Kidney (tissue), 14 donors: ENCODE results near the gene ARHGAP18. TPM values are rescaled to one million over a fixed set of nuclear protein-coding genes. Genes with fewer than 3 reads are reported as not detected.

Source experiments
- DNase-seq, 5 donors: peaks; one replicate each; pipeline ENCODE4 v3.0.0-alpha.2; 2013 to 2020
- FAIRE-seq: peaks from 2 replicates; lab custom pipeline; 2012; peaks lifted over from hg19 to GRCh38; lab: Jason Lieb, UNC
- H3K27ac ChIP-seq, 2 donors: one replicate each; pipeline ENCODE4 v1.7.0; 2013; ENCODE audit warnings: low read depth in 2 of 2, low read length in 2 of 2, inconsistent platforms in 1 of 2
- H3K27me3 ChIP-seq: one replicate; pipeline ENCODE4 v1.7.1; 2013; ENCODE audit warnings: low read length, inconsistent platforms; ENCODE audit not compliant: control insufficient read depth, insufficient read depth
- H3K36me3 ChIP-seq, 3 donors: one replicate each; pipeline versions ENCODE4 v1.7.0 to v1.7.1; 2013; ENCODE audit warnings: low read length in 3 of 3, control low read depth in 1 of 3, inconsistent platforms in 1 of 3; ENCODE audit not compliant: insufficient read depth in 3 of 3, control insufficient read depth in 2 of 3
- H3K4me1 ChIP-seq, 3 donors: one replicate each; pipeline versions ENCODE4 v1.7.0 to v1.7.1; 2013; ENCODE audit warnings: low read length in 3 of 3, inconsistent platforms in 1 of 3, low read depth in 1 of 3; ENCODE audit not compliant: control insufficient read depth in 2 of 3, insufficient read depth in 2 of 3
- H3K4me3 ChIP-seq, 3 donors: one replicate each; pipeline versions ENCODE4 v1.7.0 to v1.8.1; 2013; ENCODE audit warnings: low read length in 3 of 3, control low read depth in 1 of 3, inconsistent platforms in 1 of 3
- H3K9ac ChIP-seq, 3 donors: one replicate each; pipeline versions ENCODE4 v1.7.0 to v1.7.1; 2013; ENCODE audit warnings: low read length in 3 of 3, control low read depth in 1 of 3, inconsistent platforms in 1 of 3
- H3K9me3 ChIP-seq, 3 donors: one replicate each; pipeline versions ENCODE4 v1.7.0 to v1.7.1; 2013; ENCODE audit warnings: low read length in 3 of 3, control low read depth in 1 of 3, inconsistent platforms in 1 of 3; ENCODE audit not compliant: control insufficient read depth in 2 of 3, insufficient read depth in 1 of 3
- intact Hi-C: fragments of 100-400 bp; cut with DNase I; formaldehyde crosslinking; loops from one replicate; pipeline ENCODE4 v1.11.1; 2022
- polyA plus RNA-seq: library from polyadenylated mRNA; stranded (reverse); fragments of 350-450 nt; fragmentation: Illumina TruSeq; extraction: RNeasy Lipid Tissue Mini Kit (QIAGEN cat#74804); gene quantifications from one replicate; pipeline ENCODE4 v1.2.3, GENCODE V29; 2014; ENCODE audit warnings: low read depth, low replicate concordance; ENCODE audit not compliant: insufficient read depth
- total RNA-seq: library from RNA; stranded (reverse); fragmentation: NEBNext Ultra II Directional; extraction: Animal tissue kit (Norgen Biotek cat#: 25700); gene quantifications from one replicate; pipeline ENCODE4 v1.2.1, GENCODE V29; 2021
- TF ChIP-seq, protein P1 (sequence below): IDR thresholded peaks from 3 replicates; pipeline ENCODE4 v1.5.1; 2012; ENCODE audit warnings: mild to moderate bottlenecking, moderate library complexity, borderline replicate concordance; ENCODE audit not compliant: insufficient read depth; ENCODE audit errors: extremely low read depth
- donor health status: control.
- donor health status: control.
- donor health status: control.
- donor health status: control.
- donor health status: control.
- donor health status: DM: yes; HTN: yes; CAD: no.
- donor health status: Normal renal cell carcinoma (clear cell type).

The ARHGAP18 gene
- total and polyA plus RNA-seq, 2 donors from 2014 or later: 26.5 to 39.8 TPM

DNA sequence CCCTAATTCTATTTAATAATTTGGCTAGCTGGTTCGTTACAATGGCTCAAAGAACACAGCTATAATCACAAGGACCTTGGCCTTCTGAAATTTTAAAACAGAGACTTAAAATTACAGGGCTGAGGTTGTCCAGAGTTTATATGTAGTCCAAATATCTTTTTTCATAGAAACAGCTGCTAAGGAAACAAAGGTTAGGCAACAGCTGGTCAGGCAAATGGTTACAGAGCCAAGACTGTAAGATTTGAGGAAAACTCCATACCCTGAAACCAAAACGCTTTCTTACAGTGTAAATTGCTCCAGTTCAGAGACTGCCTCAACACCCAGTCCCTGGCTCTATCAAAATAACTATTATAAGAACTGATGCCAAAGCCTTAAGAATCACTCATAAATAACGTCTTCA lies 9.7 kb upstream of the ARHGAP18 start:
- H3K36me3 ChIP-seq: no peaks in the 10 kb centered on the region
- intact Hi-C loops: loop anchor here (10.0 kb wide), 1 partner anchor 125 kb away; no protein-coding TSS in a partner anchor
- DNase-seq (peak in 1 of 5 donors; percentile 58), FAIRE-seq (no peak)
- H3K9me3 ChIP-seq: no peaks in the 10 kb centered on the region
- H3K4me3 ChIP-seq: no peak overlapping the region
- no peak overlapping the region for H3K27ac ChIP-seq
- no peak overlapping the region for H3K9ac ChIP-seq
- no peaks in the 10 kb centered on the region for H3K4me1 ChIP-seq
- TF ChIP-seq, protein P1, sequence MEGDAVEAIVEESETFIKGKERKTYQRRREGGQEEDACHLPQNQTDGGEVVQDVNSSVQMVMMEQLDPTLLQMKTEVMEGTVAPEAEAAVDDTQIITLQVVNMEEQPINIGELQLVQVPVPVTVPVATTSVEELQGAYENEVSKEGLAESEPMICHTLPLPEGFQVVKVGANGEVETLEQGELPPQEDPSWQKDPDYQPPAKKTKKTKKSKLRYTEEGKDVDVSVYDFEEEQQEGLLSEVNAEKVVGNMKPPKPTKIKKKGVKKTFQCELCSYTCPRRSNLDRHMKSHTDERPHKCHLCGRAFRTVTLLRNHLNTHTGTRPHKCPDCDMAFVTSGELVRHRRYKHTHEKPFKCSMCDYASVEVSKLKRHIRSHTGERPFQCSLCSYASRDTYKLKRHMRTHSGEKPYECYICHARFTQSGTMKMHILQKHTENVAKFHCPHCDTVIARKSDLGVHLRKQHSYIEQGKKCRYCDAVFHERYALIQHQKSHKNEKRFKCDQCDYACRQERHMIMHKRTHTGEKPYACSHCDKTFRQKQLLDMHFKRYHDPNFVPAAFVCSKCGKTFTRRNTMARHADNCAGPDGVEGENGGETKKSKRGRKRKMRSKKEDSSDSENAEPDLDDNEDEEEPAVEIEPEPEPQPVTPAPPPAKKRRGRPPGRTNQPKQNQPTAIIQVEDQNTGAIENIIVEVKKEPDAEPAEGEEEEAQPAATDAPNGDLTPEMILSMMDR: no peak
- H3K27me3 ChIP-seq: no peaks in the 10 kb centered on the region

DNA sequence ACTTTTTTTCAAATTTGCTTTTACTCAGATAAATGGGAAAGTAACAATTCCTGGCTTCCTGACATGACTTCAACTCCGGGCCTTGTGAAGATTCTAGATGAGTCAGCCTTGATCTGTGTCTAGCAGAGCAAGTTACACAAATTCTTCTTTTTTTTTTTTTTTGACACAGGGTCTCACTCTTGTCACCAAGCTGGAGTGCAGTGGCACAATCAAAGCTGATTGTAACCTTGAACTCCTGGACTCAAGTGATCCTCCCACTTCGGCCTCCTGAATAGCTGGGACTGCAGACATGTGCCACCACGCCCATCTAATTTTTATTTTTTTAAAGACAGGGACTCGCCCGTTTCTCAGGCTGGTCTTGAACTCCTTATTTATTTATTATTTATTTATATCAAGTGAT lies 7.3 kb upstream of the ARHGAP18 start:
- no peak overlapping the region for H3K9ac ChIP-seq
- H3K4me1 ChIP-seq: no peaks in the 10 kb centered on the region
- H3K4me3 ChIP-seq: no peak overlapping the region
- FAIRE-seq: no peak
- TF ChIP-seq, protein P1: no peak
- no peaks in the 10 kb centered on the region for H3K36me3 ChIP-seq
- intact Hi-C loops: no loop called here
- H3K9me3 ChIP-seq: no peaks in the 10 kb centered on the region
- no peaks in the 10 kb centered on the region for H3K27me3 ChIP-seq
- H3K27ac ChIP-seq: no peak overlapping the region
- no peak for DNase-seq

DNA sequence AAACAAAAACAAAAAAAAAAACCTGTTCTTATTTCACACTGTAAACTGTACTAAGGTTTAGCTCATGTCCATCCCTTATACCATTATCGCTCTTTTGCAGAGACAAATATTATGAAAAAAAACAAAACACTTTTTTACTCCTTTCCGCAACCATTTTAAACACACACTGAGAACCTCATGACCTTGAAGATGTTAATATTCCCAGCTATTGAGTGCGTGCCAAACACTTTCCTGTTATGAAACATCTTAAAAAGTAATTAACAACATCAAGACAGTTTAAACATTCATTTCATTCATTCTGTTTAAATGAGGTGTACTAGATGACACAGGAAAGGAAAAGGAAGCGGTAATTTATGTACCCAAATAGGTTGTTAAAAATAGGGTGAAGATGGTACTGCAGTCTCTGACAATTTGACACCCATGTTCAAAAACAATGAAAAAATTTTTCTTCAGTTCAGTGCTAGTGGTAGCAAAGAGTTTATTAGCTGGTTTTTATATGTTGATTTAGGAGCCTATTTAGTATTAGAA lies 3.9 kb upstream of the ARHGAP18 start:
- peak in 1 of 5 donors; percentile 27 for DNase-seq
- Histone ChIP-seq H3K9me3 (no peaks in the 10 kb centered on the region), H3K4me1 (peaks cover 0 to 7% (median 0%) of the 10 kb centered on the region in 3 donors), H3K9ac (no peak overlapping the region), H3K27me3 (no peaks in the 10 kb centered on the region), H3K4me3 (no peak overlapping the region), H3K36me3 (no peaks in the 10 kb centered on the region), H3K27ac (no peak overlapping the region)
- TF ChIP-seq, protein P1: no peak
- intact Hi-C loops: no loop called here
- FAIRE-seq: peak; percentile 38

DNA sequence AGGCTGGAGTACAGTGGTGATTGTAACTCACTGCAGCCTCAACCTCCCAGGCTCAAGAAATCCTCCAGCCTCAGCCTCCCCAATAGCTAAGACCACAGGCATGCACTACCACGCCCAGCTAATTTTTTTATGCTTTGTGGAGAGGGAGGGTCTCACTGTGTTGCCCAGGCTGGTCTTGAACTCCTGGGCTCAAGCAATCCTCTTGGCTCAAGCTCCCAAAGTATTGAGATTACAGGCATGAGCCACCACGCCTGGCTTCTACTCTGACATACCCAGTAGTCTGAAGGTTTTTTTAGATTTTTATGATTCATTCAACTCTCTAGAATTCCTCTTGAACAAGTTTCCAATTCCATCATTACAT lies 1.3 kb upstream of the ARHGAP18 start:
- FAIRE-seq (no peak), DNase-seq (no peak)
- no peak overlapping the region for H3K9ac ChIP-seq
- no peak overlapping the region for H3K4me3 ChIP-seq
- no peak overlapping the region for H3K27ac ChIP-seq
- TF ChIP-seq, protein P1: no peak
- no peaks in the 10 kb centered on the region for H3K27me3 ChIP-seq
- intact Hi-C loops: no loop called here
- no peaks in the 10 kb centered on the region for H3K9me3 ChIP-seq
- H3K4me1 ChIP-seq: peaks cover 0 to 14% (median 0%) of the 10 kb centered on the region in 3 donors
- H3K36me3 ChIP-seq: no peaks in the 10 kb centered on the region
